Midbrain (tissue), 1 donor: ENCODE data around the gene LRRIQ1.

ENCODE experiments used
- DNase-seq: peaks from one replicate; lab custom pipeline; 2025; lab: John Stamatoyannopoulos, UW

LRRIQ1 gene

GRCh38 chr12:85280165-85280983 is 244.2 kb downstream of the LRRIQ1 start, which contains the start of gene ALX1:
Gene ALX1 (plus strand): TSS chr12:85280220. CDS start chr12:85280262, 42 bp downstream.
- DNase-seq = no peak

GRCh38 chr12:85280984-85281630 is 245.0 kb downstream of the LRRIQ1 start:
- no peak for DNase-seq

- DNase-seq = no peak
Observed at GRCh38 chr12:85281636-85282312, 245.6 kb downstream of the LRRIQ1 start.

GRCh38 chr12:85283560-85283959 is 247.4 kb downstream of the LRRIQ1 start:
- DNase-seq = no peak
